Peyer's patch (tissue), 4 donors: Measurements from ENCODE around the gene ILKAP. TPM values are rescaled to one million over a fixed set of nuclear protein-coding genes. Genes with fewer than 3 reads are reported as not detected.
A peak's percentile ranks its signal among the peaks of the same experiment; 100 is the strongest.

Source experiments
- DNase-seq, 3 donors: peaks; one replicate each; pipeline ENCODE4 v3.0.0-alpha.2; 2017 to 2019
- H3K27ac ChIP-seq, 4 donors: fragments of 200-600 bp; sonication (generic); one replicate each; pipeline ENCODE4 v1.5.1; 2016 to 2019
- H3K27me3 ChIP-seq, 2 donors: fragments of 200-600 bp; sonication (generic); one replicate each; pipeline ENCODE4 v1.5.1; 2019
- H3K36me3 ChIP-seq, 3 donors: fragments of 200-600 bp; sonication (generic); one replicate each; pipeline ENCODE4 v1.5.1; 2016 to 2019
- H3K4me1 ChIP-seq, 4 donors: fragments of 200-600 bp; sonication (generic); one replicate each; pipeline ENCODE4 v1.5.1; 2016 to 2019
- H3K4me3 ChIP-seq, 4 donors: fragments of 200-600 bp; sonication (generic); 1 replicate in 3 of 4; 2 replicates in 1 of 4; pipeline ENCODE4 v1.5.1; 2016 to 2019; ENCODE audit warnings: mild to moderate bottlenecking in 1 of 4
- H3K9me3 ChIP-seq, 4 donors: fragments of 200-600 bp; sonication (generic); one replicate each; pipeline ENCODE4 v1.5.1; 2016 to 2019; ENCODE audit warnings: mild to moderate bottlenecking in 1 of 4
- POLR2A ChIP-seq, 2 donors: fragments of 450-650 bp; IDR thresholded peaks; one replicate each; pipeline ENCODE4 v1.5.1; 2017; ENCODE audit warnings: antibody characterized with exemption in 2 of 2, mild to moderate bottlenecking in 2 of 2, moderate library complexity in 2 of 2
- total RNA-seq, 4 donors: library from RNA; depleted of rRNA; stranded (reverse); fragments of >200 nt; gene quantifications; one replicate each; pipeline ENCODE4 v1.1.0, GENCODE V29; 2016
- TF ChIP-seq, protein P1 (sequence below), 6 experiments: fragments of 450-650 bp in 4 of 6; fragments of 200-600 bp in 2 of 6; sonication (generic) in 1 of 6; IDR thresholded peaks; one replicate each; pipeline ENCODE4 v1.5.1; 2017 to 2019; ENCODE audit warnings: antibody characterized with exemption in 6 of 6, mild to moderate bottlenecking in 3 of 6, moderate library complexity in 1 of 6

The ILKAP gene
- total RNA-seq, 4 donors from 2014 or later, result 35.7 to 52.4 (median 43.8) TPM

DNA sequence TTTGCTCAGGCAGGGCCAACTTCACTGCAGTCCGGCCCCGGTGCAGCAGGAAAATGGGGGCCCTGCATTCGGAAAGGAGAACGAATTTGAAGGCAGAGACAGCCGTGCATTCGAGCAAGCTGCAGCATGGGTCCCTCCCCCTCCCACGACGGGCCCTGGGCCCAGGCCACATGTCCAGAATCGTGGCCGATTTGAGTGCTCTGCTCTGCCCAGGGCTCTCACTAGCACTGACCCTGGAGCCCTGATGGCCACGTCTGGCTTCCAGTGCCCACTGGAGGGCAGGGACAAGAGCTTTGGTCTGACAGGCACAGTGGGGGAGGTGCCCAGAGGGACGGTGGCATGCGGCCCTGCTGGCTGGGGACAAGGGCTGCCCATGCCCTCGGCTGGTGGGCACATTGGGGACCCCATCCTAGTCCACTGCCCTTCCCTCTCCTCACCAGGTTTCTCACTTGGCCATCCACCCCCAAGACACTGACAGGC, 79.5 kb downstream of the ILKAP start:
- H3K4me1 ChIP-seq, result no peaks in the 10 kb centered on the region

DNA sequence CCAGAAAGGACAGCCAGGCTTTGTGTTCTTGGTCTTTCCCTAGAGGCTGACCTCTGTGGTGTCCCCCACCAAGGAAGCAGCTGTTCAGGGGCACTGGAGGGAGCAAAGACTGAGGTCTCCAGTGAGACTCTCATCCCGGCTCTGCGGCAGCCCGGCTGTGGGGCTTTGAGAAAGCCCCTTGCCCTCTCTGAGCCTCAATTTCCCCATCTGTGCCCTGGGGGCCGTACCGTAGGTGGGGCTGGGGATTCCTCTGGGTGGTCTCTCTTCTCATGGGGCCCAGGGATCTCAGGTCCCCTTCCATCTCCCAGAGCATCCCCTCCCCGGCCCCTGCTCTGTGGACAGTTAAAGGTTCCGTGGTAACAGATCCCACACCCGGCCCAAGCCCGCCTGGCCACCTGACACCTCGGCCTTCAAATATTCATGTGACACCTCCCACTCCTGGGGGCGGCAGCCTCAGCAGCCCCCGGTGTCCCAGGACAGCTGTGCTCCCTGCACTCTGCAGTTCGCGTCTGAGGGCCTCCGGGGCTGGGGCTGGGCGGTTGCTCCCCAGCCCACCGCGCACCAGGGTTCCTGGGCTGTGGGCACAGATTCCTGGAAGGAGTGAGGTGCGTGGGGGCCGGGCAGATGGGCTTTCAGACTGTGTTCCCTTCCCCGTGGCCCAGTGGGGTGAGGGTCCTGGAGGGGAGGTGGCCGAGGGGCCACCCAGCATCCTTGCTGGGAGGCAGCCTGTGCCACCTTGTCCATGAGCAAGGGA, 80.1 kb downstream of the ILKAP start:
- DNase-seq, result peak in 1 of 3 donors; percentile 34
- TF ChIP-seq, protein P1, sequence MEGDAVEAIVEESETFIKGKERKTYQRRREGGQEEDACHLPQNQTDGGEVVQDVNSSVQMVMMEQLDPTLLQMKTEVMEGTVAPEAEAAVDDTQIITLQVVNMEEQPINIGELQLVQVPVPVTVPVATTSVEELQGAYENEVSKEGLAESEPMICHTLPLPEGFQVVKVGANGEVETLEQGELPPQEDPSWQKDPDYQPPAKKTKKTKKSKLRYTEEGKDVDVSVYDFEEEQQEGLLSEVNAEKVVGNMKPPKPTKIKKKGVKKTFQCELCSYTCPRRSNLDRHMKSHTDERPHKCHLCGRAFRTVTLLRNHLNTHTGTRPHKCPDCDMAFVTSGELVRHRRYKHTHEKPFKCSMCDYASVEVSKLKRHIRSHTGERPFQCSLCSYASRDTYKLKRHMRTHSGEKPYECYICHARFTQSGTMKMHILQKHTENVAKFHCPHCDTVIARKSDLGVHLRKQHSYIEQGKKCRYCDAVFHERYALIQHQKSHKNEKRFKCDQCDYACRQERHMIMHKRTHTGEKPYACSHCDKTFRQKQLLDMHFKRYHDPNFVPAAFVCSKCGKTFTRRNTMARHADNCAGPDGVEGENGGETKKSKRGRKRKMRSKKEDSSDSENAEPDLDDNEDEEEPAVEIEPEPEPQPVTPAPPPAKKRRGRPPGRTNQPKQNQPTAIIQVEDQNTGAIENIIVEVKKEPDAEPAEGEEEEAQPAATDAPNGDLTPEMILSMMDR (IDR thresholded peaks at IDR 0.05), result no peak
- TF ChIP-seq POLR2A (IDR thresholded peaks at IDR 0.05), result no peak

More for the DNA sequence above, 79.5 kb downstream of the ILKAP start:
- no peak for TF ChIP-seq POLR2A (IDR thresholded peaks at IDR 0.05)
- no peak overlapping the region for H3K4me3 ChIP-seq
- H3K27ac ChIP-seq, result no peak overlapping the region
- H3K9me3 ChIP-seq, result no peaks in the 10 kb centered on the region
- no peaks in the 10 kb centered on the region for H3K36me3 ChIP-seq
- DNase-seq, result peak in 1 of 3 donors; percentile 40
- no peaks in the 10 kb centered on the region for H3K27me3 ChIP-seq

DNA sequence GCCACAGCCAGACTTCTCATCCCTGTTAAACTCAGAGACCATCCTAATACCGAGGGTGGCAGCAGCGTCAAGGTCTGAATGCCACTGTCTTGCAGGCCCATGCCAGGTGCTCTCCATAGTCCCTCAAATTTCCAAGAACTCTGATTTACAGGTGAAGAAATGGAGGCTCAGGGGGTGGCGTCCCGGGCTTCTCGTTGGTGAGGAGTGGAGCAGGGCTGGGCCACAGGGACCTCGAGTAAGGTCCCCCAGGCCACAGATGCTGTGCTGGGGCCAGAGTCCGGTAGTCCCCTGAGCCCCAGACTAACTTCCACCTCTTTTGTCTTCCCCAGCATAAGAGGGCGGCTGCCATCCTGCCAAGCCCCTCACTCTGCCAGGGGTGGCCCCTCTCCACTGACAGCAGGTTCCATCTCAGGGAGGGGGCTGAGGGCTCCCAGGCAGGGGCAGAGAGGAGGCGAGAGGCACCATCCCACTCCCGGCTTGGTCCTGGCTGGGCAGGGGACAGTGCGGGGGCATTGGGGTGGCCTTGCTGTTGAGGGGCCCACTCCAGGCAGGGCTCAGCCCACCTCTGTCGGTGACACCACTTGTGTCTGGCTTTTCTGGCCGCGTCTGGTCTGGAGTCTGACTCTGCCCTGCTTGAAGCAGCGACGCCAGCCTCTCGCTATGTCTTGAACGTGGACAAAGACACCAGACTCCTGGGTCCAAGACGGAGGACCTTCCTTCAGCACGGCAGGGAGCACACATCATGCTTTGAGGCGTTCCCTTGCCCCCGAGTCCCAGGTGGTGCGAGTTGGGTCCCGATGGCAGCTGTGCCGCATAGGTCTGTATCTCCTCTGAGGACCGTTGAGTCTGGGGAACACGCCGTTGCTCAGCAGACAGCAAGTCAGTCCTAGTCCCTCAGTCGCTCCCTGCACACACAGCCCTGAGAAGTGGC, 80.9 kb downstream of the ILKAP start:
- no peaks in the 10 kb centered on the region for H3K9me3 ChIP-seq
- DNase-seq, result peak in 1 of 3 donors; percentile 34

More for the DNA sequence above, 80.1 kb downstream of the ILKAP start:
- no peaks in the 10 kb centered on the region for H3K27me3 ChIP-seq
- H3K36me3 ChIP-seq, result no peaks in the 10 kb centered on the region
- no peaks in the 10 kb centered on the region for H3K4me1 ChIP-seq
- H3K9me3 ChIP-seq, result no peaks in the 10 kb centered on the region
- no peak overlapping the region for H3K27ac ChIP-seq
- H3K4me3 ChIP-seq, result no peak overlapping the region

DNA sequence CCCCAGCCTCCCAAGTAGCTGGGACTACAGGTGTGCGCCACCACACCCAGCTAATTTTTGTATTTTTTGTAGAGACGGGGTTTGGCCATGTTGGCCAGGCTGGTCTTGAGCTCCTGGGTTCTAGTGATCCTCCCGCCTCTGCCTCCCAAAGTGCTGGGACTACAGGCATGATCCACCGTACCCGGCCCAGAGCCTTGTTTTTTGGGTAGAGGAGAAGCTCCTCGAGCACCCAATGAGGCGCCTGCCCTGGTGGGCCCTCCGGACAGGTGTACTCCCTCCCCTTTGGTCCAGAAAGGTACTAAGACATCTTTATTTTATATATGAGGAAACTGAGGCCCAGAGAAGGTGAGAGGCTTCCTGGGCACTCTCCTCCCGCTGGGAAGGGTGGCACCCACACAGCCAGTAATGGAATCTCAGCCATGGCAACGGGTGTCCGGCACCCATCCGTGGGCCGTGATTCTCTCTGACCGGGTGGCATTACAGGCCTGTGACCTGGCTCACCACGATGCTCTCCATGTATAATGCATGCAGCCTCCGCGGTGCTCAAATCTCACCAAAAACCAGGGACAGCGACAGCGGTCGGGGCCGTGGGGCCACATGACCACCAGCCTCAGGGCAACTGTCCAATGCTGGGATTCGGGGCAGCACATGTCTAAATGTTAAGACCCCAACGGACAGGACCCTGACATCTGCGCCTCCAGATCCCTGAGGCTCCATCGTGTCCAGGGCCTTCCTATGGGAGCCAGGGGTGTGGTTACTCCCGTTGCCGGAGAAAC, 81.8 kb downstream of the ILKAP start:
- Histone ChIP-seq H3K4me1 (no peaks in the 10 kb centered on the region), H3K4me3 (no peak overlapping the region), H3K9me3 (no peaks in the 10 kb centered on the region), H3K27me3 (no peaks in the 10 kb centered on the region), H3K36me3 (no peaks in the 10 kb centered on the region), H3K27ac (no peak overlapping the region)
- TF ChIP-seq, protein P1 (IDR thresholded peaks at IDR 0.05), result no peak
- TF ChIP-seq POLR2A (IDR thresholded peaks at IDR 0.05), result no peak
- peak in 1 of 3 donors; percentile 33 for DNase-seq

More for the DNA sequence above, 80.9 kb downstream of the ILKAP start:
- TF ChIP-seq POLR2A (IDR thresholded peaks at IDR 0.05), result no peak
- TF ChIP-seq, protein P1 (IDR thresholded peaks at IDR 0.05), result no peak
- H3K27ac ChIP-seq, result no peak overlapping the region
- no peaks in the 10 kb centered on the region for H3K4me1 ChIP-seq
- no peaks in the 10 kb centered on the region for H3K27me3 ChIP-seq
- no peaks in the 10 kb centered on the region for H3K36me3 ChIP-seq
- no peak overlapping the region for H3K4me3 ChIP-seq

DNA sequence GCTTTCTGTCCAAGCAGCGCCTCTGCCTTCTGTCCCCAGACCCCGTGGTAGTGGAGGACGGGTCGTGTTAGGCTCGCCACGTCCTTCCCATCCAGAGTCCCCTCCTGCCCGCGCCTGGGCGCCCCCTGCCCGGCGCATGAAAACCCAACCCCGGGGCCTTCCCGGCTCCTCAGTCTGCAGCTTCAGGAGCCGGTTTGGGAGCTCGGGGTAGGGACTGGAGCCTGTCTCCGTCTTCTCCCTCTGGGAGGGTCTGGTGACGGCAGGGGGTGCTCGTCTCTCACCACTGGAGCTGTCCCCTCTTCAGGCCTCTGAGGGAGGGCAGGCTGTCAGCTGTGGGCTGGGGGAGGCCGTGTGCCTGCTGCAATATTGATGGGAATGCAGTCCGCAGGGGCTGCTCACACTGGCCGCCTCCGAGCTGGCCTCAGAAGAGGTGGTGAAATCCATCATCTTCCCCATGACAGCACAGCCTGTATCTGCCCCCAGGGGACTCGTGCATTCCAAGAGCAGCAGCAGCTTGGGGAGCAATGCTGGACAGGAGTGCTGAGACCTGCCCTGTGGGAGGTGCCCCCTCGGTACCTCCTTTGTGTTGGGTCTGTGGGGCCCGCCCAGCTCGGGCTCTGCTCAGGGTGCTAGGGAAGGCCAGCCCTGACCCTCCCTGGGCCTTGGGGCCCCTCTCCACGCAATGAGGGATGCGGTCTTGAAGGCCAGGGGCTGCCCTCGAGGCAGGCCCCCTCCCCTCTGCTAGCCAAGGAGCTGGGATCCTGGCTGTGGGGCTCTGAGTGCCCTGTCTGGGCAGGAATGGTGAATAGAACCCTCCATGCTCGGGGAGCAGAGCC, 82.8 kb downstream of the ILKAP start:
- Histone ChIP-seq H3K36me3 (no peaks in the 10 kb centered on the region), H3K27me3 (no peaks in the 10 kb centered on the region), H3K4me3 (no peak overlapping the region), H3K9me3 (no peaks in the 10 kb centered on the region), H3K4me1 (no peaks in the 10 kb centered on the region), H3K27ac (no peak overlapping the region)
- peak in 1 of 3 donors; percentile 46 for DNase-seq
- TF ChIP-seq, protein P1 (IDR thresholded peaks at IDR 0.05), result no peak
- no peak for TF ChIP-seq POLR2A (IDR thresholded peaks at IDR 0.05)
